K562 (cell line): ENCODE data around the gene TMCO2. TPM values are rescaled to one million over a fixed set of nuclear protein-coding genes. Genes with fewer than 3 reads are reported as not detected.

Experiments
- ATAC-seq: fragments of 200-7000 bp; cut with Tn5 transposase; 3 replicates; pipeline ENCODE4 v1.9.1; 2020; ENCODE audit warnings: moderate library complexity
- BruUV-seq: library from RNA; stranded (reverse); fragments of 400-500 nt; replicated peaks from 2 replicates; lab custom pipeline; 2021; lab: Mats Ljungman, UMichigan
- CTCF ChIA-PET: fragments of 300-600 bp; formaldehyde crosslinking; extraction: SDS; loops from one replicate; lab custom pipeline; 2021; ENCODE audit warnings: low intra/inter-chr PET ratio; lab: Yijun Ruan, JAX
- POLR2A ChIA-PET: fragments of 300-600, 350-650 bp; sonication (Branson Sonifier 250); formaldehyde crosslinking; extraction: SDS; loops from one replicate; lab custom pipeline; 2021; ENCODE audit warnings: antibody characterized with exemption, inconsistent platforms; lab: Yijun Ruan, JAX
- DNase-seq, 4 experiments: peaks; one replicate each; pipeline versions ENCODE4 v3.0.0 to v3.0.0-alpha.2; 2011 to 2018; ENCODE audit warnings: low spot score in 3 of 4, mixed read lengths in 3 of 4; ENCODE audit errors: extremely low read depth in 1 of 4
- FAIRE-seq: peaks from 2 replicates; lab custom pipeline; 2011; peaks lifted over from hg19 to GRCh38; lab: Jason Lieb, UNC
- H2AFZ ChIP-seq: 2 replicates; pipeline ENCODE4 v1.6.0; 2011; ENCODE audit warnings: low read depth, low read length, control low read depth, inconsistent platforms
- H3K27ac ChIP-seq: fragments of 200-600 bp; 3 replicates; pipeline ENCODE4 v1.8.0; 2011; ENCODE audit warnings: low read depth, mild to moderate bottlenecking, control low read depth, inconsistent platforms, low read length, moderate library complexity, mixed read lengths; ENCODE audit errors: extremely low read depth
- H3K27me3 ChIP-seq, 2 experiments: fragments of 300-600 bp in 1 of 2; 2 replicates in 1 of 2; 3 replicates in 1 of 2; pipeline versions ENCODE4 v1.6.0 to v1.8.0; 2011; ENCODE audit warnings: inconsistent platforms in 2 of 2, low read length in 2 of 2, mild to moderate bottlenecking in 1 of 2, mixed read lengths in 1 of 2, moderate library complexity in 1 of 2; ENCODE audit not compliant: control insufficient read depth in 2 of 2, insufficient read depth in 2 of 2
- H3K36me3 ChIP-seq: fragments of 300-600 bp; 3 replicates; pipeline ENCODE4 v1.8.0; 2011; ENCODE audit warnings: mild to moderate bottlenecking, low read length, inconsistent platforms; ENCODE audit not compliant: control insufficient read depth, insufficient read depth
- H3K4me1 ChIP-seq, 2 experiments: fragments of 200-600 bp in 1 of 2; replicated peaks in 1 of 2; 2 replicates in 1 of 2; 3 replicates in 1 of 2; pipeline versions ENCODE4 v1.5.1 to v1.8.0; 2011; ENCODE audit warnings: inconsistent platforms in 2 of 2, low read length in 2 of 2, mild to moderate bottlenecking in 1 of 2, mixed read lengths in 1 of 2, moderate library complexity in 1 of 2; ENCODE audit not compliant: control insufficient read depth in 2 of 2, insufficient read depth in 2 of 2
- H3K4me2 ChIP-seq: 2 replicates; pipeline ENCODE4 v1.6.1; 2011; ENCODE audit warnings: low read length, control low read depth, inconsistent platforms, mixed read lengths; ENCODE audit not compliant: insufficient read depth
- H3K4me3 ChIP-seq: fragments of 200-600 bp; sonication (generic), shearing (Covaris generic); 2 replicates; pipeline ENCODE4 v1.5.1; 2016; ENCODE audit warnings: control low read depth, inconsistent platforms
- H3K79me2 ChIP-seq: fragments of 200-600 bp; 3 replicates; pipeline ENCODE4 v1.8.0; 2011; ENCODE audit warnings: low read length, inconsistent platforms; ENCODE audit not compliant: control insufficient read depth, insufficient read depth
- H3K9ac ChIP-seq, 2 experiments: 2 replicates each; pipeline versions ENCODE4 v1.6.0 to v1.6.1; 2011; ENCODE audit warnings: low read depth in 2 of 2, low read length in 2 of 2, control low read depth in 1 of 2, inconsistent platforms in 1 of 2, mild to moderate bottlenecking in 1 of 2, mixed read lengths in 1 of 2; ENCODE audit not compliant: insufficient read depth in 1 of 2
- H3K9me1 ChIP-seq: one replicate; pipeline ENCODE4 v1.6.0; 2011; ENCODE audit warnings: inconsistent platforms, mild to moderate bottlenecking, low read length, moderate library complexity; ENCODE audit not compliant: control insufficient read depth, insufficient read depth
- H3K9me3 ChIP-seq: replicated peaks from 2 replicates; pipeline ENCODE4 v1.5.1; 2011; ENCODE audit warnings: low read depth, low read length, inconsistent platforms; ENCODE audit not compliant: control insufficient read depth, insufficient read depth
- H4K20me1 ChIP-seq: replicated peaks from 2 replicates; pipeline ENCODE4 v1.6.1; 2011; ENCODE audit warnings: low read length, inconsistent platforms, mixed read lengths; ENCODE audit not compliant: control insufficient read depth, insufficient read depth
- GATA2 ChIP-seq: sonication (generic); formaldehyde crosslinking; IDR thresholded peaks from 2 replicates; pipeline ENCODE4 v1.4.0; 2020; ENCODE audit warnings: mild to moderate bottlenecking, missing genetic modification reagents
- HDAC2 ChIP-seq: fragments of 450-650 bp; IDR thresholded peaks from 2 replicates; pipeline ENCODE4 v1.6.1; 2016; ENCODE audit warnings: mild to moderate bottlenecking
- HNRNPL ChIP-seq: fragments of 200-400 bp; formaldehyde crosslinking; IDR thresholded peaks from 2 replicates; pipeline ENCODE4 v1.6.1; 2017; ENCODE audit warnings: low read depth, mild to moderate bottlenecking, low read length
- KAT7 ChIP-seq: sonication (generic); formaldehyde crosslinking; IDR thresholded peaks from 2 replicates; pipeline ENCODE4 v1.8.0; 2022; ENCODE audit warnings: missing genetic modification reagents, mild to moderate bottlenecking, borderline replicate concordance
- NR1H2 ChIP-seq: sonication (generic); formaldehyde crosslinking; IDR thresholded peaks from 2 replicates; pipeline ENCODE4 v1.4.0; 2020; ENCODE audit warnings: mild to moderate bottlenecking, missing genetic modification reagents
- PRPF4 ChIP-seq: fragments of 200-400 bp; formaldehyde crosslinking; IDR thresholded peaks from one replicate; pipeline ENCODE4 v1.6.1; 2017; ENCODE audit warnings: low read length, low read depth, mild to moderate bottlenecking; ENCODE audit not compliant: insufficient read depth, poor library complexity, severe bottlenecking
- RNF2 ChIP-seq: sonication (generic); IDR thresholded peaks from 2 replicates; pipeline ENCODE4 v1.6.1; 2016
- RUNX1 ChIP-seq: sonication (generic); IDR thresholded peaks from 2 replicates; pipeline ENCODE4 v1.6.1; 2016; ENCODE audit warnings: antibody characterized with exemption, low read depth
- ZFPM2 ChIP-seq: fragments of 250-450 bp; sonication (Bioruptor Pico); IDR thresholded peaks from 2 replicates; pipeline ENCODE4 v1.5.1; 2022; ENCODE audit warnings: mild to moderate bottlenecking
- ZNF121 ChIP-seq: sonication (generic); formaldehyde crosslinking; conservative IDR thresholded peaks from 2 replicates; pipeline ENCODE4 v1.8.0; 2022; ENCODE audit warnings: missing genetic modification reagents
- ZNF23 ChIP-seq: fragments of 250-450 bp; sonication (Bioruptor Pico); IDR thresholded peaks from 2 replicates; pipeline ENCODE4 v1.4.0; 2020; ENCODE audit warnings: mild to moderate bottlenecking
- ZNF57 ChIP-seq: fragments of 450-650 bp; formaldehyde crosslinking; IDR thresholded peaks from 2 replicates; pipeline ENCODE4 v1.4.0; 2020; ENCODE audit warnings: mild to moderate bottlenecking, moderate library complexity
- ZNF830 ChIP-seq: fragments of 250-450 bp; sonication (Bioruptor Pico); IDR thresholded peaks from 2 replicates; pipeline ENCODE4 v1.5.0; 2021; ENCODE audit warnings: mild to moderate bottlenecking
- WGBS: fragments of 100-300 bp; shearing (Covaris generic); methylation state at CpG from one replicate; pipeline ENCODE4 v1.1.6; 2016; ENCODE audit warnings: low coverage, mixed read lengths; ENCODE audit not compliant: insufficient coverage; ENCODE audit errors: missing lambda C conversion rate; 5-methylcytosine and 5-hydroxymethylcytosine counted together
- in situ Hi-C: fragments of 300-500 bp; cut with MboI; formaldehyde crosslinking; loops from 4 replicates; pipeline ENCODE4 v1.15.0; 2018; ENCODE audit warnings: inconsistent platforms, mixed read lengths
- intact Hi-C: fragments of 100-400 bp; cut with micrococcal nuclease; formaldehyde crosslinking; loops from 2 replicates; pipeline ENCODE4 v1.14.2; 2022
- polyA plus RNA-seq, 8 experiments: library from polyadenylated mRNA; depleted of rRNA in 4 of 8; stranded (reverse) in 5 of 8; unstranded in 3 of 8; fragments of >200 nt; fragmentation: Nextera tagmentation in 2 of 8; fragmentation: Illumina TruSeq in 1 of 8; extraction: Ambion mirVana in 2 of 8; extraction: Trizol in 1 of 8; gene quantifications; 2 replicates each; pipeline versions ENCODE4 v1.2.1 to v1.2.3, GENCODE V29; 2011 to 2014; ENCODE audit warnings: inconsistent platforms in 1 of 8, missing spikeins in 1 of 8
- total RNA-seq, 7 experiments: library from RNA; depleted of rRNA in 6 of 7; stranded (reverse); fragments of >200 nt in 6 of 7; fragmentation: Illumina TruSeq in 2 of 7; extraction: Trizol in 2 of 7; gene quantifications; 2 replicates each; pipeline versions ENCODE4 v1.2.1 to v1.2.3, GENCODE V29; 2011 to 2021; ENCODE audit warnings: low replicate concordance in 1 of 7
- TF ChIP-seq, protein P1 (sequence below), 3 experiments: fragments of 200-800 bp in 1 of 3; fragments of 250-450 bp in 1 of 3; fragments of 450-650 bp in 1 of 3; sonication (Bioruptor Pico) in 1 of 3; sonication (Bioruptor generic) in 1 of 3; formaldehyde crosslinking in 1 of 3; IDR thresholded peaks; 2 replicates each; pipeline versions ENCODE4 v1.6.1 to v1.8.0; 2016 to 2022; ENCODE audit warnings: mild to moderate bottlenecking in 2 of 3, missing genetic modification characterization in 2 of 3, missing compliant biosample characterization in 1 of 3, moderate library complexity in 1 of 3
- TF ChIP-seq, protein P2 (sequence below): sonication (generic); formaldehyde crosslinking; IDR thresholded peaks from 2 replicates; pipeline ENCODE4 v1.4.0; 2020; ENCODE audit warnings: mild to moderate bottlenecking, missing genetic modification reagents

TMCO2 gene
- total and polyA plus RNA-seq, 9 of the 15 experiments (the other 6 are each of a cell fraction or from before 2014, with no cell fraction given) = not detected

DNA sequence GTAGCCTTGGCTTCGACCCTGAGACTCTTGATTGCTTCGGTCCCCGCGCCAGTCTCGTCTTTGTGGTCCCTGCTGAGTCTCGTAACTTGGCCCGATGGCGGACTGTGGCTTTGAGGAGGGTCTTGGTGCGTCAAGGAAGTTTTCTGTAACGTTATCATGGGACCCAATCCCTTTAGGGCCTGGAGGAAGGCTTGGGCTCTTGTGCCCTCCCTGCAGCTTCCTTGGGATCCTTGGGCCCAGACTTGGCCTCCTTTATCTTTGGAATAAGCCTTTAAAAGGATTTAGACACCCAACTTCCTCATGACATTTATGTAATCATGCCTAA is 10.7 kb downstream of the TMCO2 start:
- in situ Hi-C loops = no loop called here
- Histone ChIP-seq H4K20me1 (no peaks in the 10 kb centered on the region), H3K4me1 (peaks cover 0 to 6% of the 10 kb centered on the region in 2 experiments; a peak in 4 of 5 replicates), H3K27me3 (no peaks in the 10 kb centered on the region; a peak in 1 of 5 replicates), H2AFZ (peak overlapping the region; percentile 92), H3K4me2 (peak overlapping the region; percentile 98), H3K27ac (peak overlapping the region; percentile 85), H3K36me3 (peaks cover 44% of the 10 kb centered on the region), H3K79me2 (peaks cover 68% of the 10 kb centered on the region), H3K9me3 (no peaks in the 10 kb centered on the region), H3K4me3 (peak overlapping the region; percentile 95), H3K9ac (peak overlapping the region; percentile 98 to 100), H3K9me1 (no peaks in the 10 kb centered on the region)
- intact Hi-C loops = loop anchor here (2.0 kb wide), 1 partner anchor 96 kb away; no protein-coding TSS in a partner anchor
- WGBS = 1% methylated on average over 10 of the region's 10 CpGs
- POLR2A ChIA-PET = interaction anchor here (0.9 to 3.4 kb wide), 9 partner anchors 11 to 142 kb away, joined by 3 to 23 read pairs (median 3); partner anchors contain the start of gene TMCO2
- no peak for FAIRE-seq
- CTCF ChIA-PET = no interaction called here
- peak in 1 of 4 experiments; percentile 35 for DNase-seq
- BruUV-seq = TSS peak; percentile 75
- peak; percentile 8 for ATAC-seq
- TF ChIP-seq KAT7 = peak; percentile 17; the same call in 1 of the 2 replicates
- 0 out of 2 replicates have a peak, but pooled peaks have one; percentile 55 for TF ChIP-seq ZFPM2 (CRISPR knock-in tag)
- TF ChIP-seq, protein P1, sequence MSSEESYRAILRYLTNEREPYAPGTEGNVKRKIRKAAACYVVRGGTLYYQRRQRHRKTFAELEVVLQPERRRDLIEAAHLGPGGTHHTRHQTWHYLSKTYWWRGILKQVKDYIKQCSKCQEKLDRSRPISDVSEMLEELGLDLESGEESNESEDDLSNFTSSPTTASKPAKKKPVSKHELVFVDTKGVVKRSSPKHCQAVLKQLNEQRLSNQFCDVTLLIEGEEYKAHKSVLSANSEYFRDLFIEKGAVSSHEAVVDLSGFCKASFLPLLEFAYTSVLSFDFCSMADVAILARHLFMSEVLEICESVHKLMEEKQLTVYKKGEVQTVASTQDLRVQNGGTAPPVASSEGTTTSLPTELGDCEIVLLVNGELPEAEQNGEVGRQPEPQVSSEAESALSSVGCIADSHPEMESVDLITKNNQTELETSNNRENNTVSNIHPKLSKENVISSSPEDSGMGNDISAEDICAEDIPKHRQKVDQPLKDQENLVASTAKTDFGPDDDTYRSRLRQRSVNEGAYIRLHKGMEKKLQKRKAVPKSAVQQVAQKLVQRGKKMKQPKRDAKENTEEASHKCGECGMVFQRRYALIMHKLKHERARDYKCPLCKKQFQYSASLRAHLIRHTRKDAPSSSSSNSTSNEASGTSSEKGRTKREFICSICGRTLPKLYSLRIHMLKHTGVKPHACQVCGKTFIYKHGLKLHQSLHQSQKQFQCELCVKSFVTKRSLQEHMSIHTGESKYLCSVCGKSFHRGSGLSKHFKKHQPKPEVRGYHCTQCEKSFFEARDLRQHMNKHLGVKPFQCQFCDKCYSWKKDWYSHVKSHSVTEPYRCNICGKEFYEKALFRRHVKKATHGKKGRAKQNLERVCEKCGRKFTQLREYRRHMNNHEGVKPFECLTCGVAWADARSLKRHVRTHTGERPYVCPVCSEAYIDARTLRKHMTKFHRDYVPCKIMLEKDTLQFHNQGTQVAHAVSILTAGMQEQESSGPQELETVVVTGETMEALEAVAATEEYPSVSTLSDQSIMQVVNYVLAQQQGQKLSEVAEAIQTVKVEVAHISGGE (CRISPR knock-in tag; IDR thresholded peaks at IDR 0.05) = 0 out of 6 replicates have a peak, but pooled peaks of 1 of the 3 experiments have one; percentile 94
- TF ChIP-seq RNF2 = no peak
- no peak for TF ChIP-seq HDAC2
- no peak for TF ChIP-seq NR1H2 (CRISPR knock-in tag)
- TF ChIP-seq PRPF4 = no peak
- peak; percentile 34; the same call in 1 of the 2 replicates for TF ChIP-seq GATA2 (CRISPR knock-in tag)
- no peak for TF ChIP-seq ZNF23 (CRISPR knock-in tag)
- TF ChIP-seq, protein P2, sequence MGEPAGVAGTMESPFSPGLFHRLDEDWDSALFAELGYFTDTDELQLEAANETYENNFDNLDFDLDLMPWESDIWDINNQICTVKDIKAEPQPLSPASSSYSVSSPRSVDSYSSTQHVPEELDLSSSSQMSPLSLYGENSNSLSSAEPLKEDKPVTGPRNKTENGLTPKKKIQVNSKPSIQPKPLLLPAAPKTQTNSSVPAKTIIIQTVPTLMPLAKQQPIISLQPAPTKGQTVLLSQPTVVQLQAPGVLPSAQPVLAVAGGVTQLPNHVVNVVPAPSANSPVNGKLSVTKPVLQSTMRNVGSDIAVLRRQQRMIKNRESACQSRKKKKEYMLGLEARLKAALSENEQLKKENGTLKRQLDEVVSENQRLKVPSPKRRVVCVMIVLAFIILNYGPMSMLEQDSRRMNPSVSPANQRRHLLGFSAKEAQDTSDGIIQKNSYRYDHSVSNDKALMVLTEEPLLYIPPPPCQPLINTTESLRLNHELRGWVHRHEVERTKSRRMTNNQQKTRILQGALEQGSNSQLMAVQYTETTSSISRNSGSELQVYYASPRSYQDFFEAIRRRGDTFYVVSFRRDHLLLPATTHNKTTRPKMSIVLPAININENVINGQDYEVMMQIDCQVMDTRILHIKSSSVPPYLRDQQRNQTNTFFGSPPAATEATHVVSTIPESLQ (CRISPR knock-in tag) = peak; percentile 67; the same call in 1 of the 2 replicates
- TF ChIP-seq ZNF830 (CRISPR knock-in tag) = 0 out of 2 replicates have a peak, but pooled peaks have one; percentile 85
- peak; percentile 38; the same call in 1 of the 2 replicates for TF ChIP-seq ZNF121 (CRISPR knock-in tag)
- no peak for TF ChIP-seq ZNF57 (CRISPR knock-in tag)
- 0 out of 2 replicates have a peak, but pooled peaks have one; percentile 10 for TF ChIP-seq HNRNPL
- TF ChIP-seq RUNX1 = 0 out of 2 replicates have a peak, but pooled peaks have one; percentile 8
